HEK293T (cell line): ENCODE data around the gene MOGAT1.

Source experiments
- FOXA1 ChIP-seq: fragments of 450-650 bp; IDR thresholded peaks from 2 replicates; pipeline ENCODE4 v1.6.1; 2016; ENCODE audit warnings: mild to moderate bottlenecking
- FOXK2 ChIP-seq: fragments of 450-650 bp; IDR thresholded peaks from 2 replicates; pipeline ENCODE4 v1.6.1; 2016; ENCODE audit warnings: mild to moderate bottlenecking
- FOXM1 ChIP-seq: fragments of 450-650 bp; IDR thresholded peaks from 2 replicates; pipeline ENCODE4 v1.6.1; 2017; ENCODE audit warnings: mild to moderate bottlenecking, borderline replicate concordance
- HDGF ChIP-seq: fragments of 450-650 bp; IDR thresholded peaks from 2 replicates; pipeline ENCODE4 v1.6.1; 2017; ENCODE audit warnings: antibody characterized with exemption, borderline replicate concordance
- NFRKB ChIP-seq: fragments of 450-650 bp; IDR thresholded peaks from 2 replicates; pipeline ENCODE4 v1.6.1; 2016; ENCODE audit warnings: mild to moderate bottlenecking, moderate library complexity
- SP1 ChIP-seq: fragments of 450-650 bp; IDR thresholded peaks from 2 replicates; pipeline ENCODE4 v1.6.1; 2017
- SUZ12 ChIP-seq: fragments of 450-650 bp; IDR thresholded peaks from 2 replicates; pipeline ENCODE4 v1.6.1; 2016; ENCODE audit warnings: mild to moderate bottlenecking
- TARDBP ChIP-seq: fragments of 450-650 bp; IDR thresholded peaks from 2 replicates; pipeline ENCODE4 v1.6.1; 2016
- TF ChIP-seq, protein P1 (sequence below): fragments of 450-650 bp; IDR thresholded peaks from 2 replicates; pipeline ENCODE4 v1.6.1; 2016

DNA sequence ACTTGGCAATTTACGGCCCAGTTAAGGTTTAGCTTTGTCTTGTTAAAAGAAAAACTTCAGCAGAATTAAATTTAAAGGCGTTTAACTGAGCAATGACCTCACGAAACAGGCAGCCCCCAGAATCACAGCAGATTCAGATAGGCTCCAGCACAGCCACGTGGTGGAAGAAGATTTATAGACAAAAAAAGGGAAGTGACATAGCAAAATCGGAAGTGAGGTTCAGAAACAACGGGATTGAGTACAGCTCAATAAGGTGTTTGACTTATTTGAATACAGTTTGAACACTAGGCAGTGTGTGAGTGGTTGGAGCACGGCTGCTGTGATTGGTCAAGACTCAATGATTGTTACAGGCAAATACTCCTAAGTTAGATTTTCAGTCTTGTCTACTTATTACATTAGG lies 79.8 kb downstream of the MOGAT1 start:
- TF ChIP-seq TARDBP = no peak
- TF ChIP-seq SP1 = no peak
- TF ChIP-seq FOXK2 = no peak
- TF ChIP-seq HDGF = no peak
- no peak for TF ChIP-seq SUZ12
- no peak for TF ChIP-seq NFRKB
- TF ChIP-seq, protein P1, sequence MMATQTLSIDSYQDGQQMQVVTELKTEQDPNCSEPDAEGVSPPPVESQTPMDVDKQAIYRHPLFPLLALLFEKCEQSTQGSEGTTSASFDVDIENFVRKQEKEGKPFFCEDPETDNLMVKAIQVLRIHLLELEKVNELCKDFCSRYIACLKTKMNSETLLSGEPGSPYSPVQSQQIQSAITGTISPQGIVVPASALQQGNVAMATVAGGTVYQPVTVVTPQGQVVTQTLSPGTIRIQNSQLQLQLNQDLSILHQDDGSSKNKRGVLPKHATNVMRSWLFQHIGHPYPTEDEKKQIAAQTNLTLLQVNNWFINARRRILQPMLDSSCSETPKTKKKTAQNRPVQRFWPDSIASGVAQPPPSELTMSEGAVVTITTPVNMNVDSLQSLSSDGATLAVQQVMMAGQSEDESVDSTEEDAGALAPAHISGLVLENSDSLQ = no peak
- TF ChIP-seq FOXA1 = no peak
- TF ChIP-seq FOXM1 = no peak
